DOHH2 (cell line): ENCODE measurements around the gene ADGRA1.

Source experiments
- CTCF ChIP-seq: fragments of 200-600 bp; sonication (generic); IDR thresholded peaks from one replicate; pipeline ENCODE4 v1.5.1; 2014; ENCODE audit warnings: antibody characterized with exemption, mild to moderate bottlenecking, low read depth, low read length; ENCODE audit not compliant: poor library complexity, severe bottlenecking
- EZH2phosphoT487 ChIP-seq: fragments of 200-600 bp; sonication (generic); IDR thresholded peaks from 2 replicates; pipeline ENCODE4 v1.6.1; 2017; ENCODE audit warnings: borderline replicate concordance, mild to moderate bottlenecking, antibody characterized with exemption, low read length, moderate library complexity, mixed read lengths

GRCh38 chr10:133105686-133106390 is 18.1 kb downstream of the ADGRA1 start:
- TF ChIP-seq CTCF (no peak), EZH2phosphoT487 (no peak)
